ENCODE results near the gene AGBL4.

The AGBL4 gene

GRCh38 chr1:49166031-49166430 is 857.7 kb downstream of the AGBL4 start:
- no peak for DNase-seq

GRCh38 chr1:49163031-49163430 is 860.7 kb downstream of the AGBL4 start:
- no peak for DNase-seq

GRCh38 chr1:49160677-49161076 is 863.1 kb downstream of the AGBL4 start:
- DNase-seq = no peak

- DNase-seq = no peak
Measured at GRCh38 chr1:49136738-49137251, 887.0 kb downstream of the AGBL4 start.

GRCh38 chr1:49125746-49126145 is 898.0 kb downstream of the AGBL4 start:
- DNase-seq = no peak

GRCh38 chr1:49111931-49112330 is 911.8 kb downstream of the AGBL4 start:
- DNase-seq = no peak

- no peak for DNase-seq
Measured at GRCh38 chr1:49106445-49106844, 917.3 kb downstream of the AGBL4 start.

GRCh38 chr1:49104575-49104974 is 919.2 kb downstream of the AGBL4 start:
- DNase-seq = no peak

- DNase-seq = no peak
Measured at GRCh38 chr1:49102752-49103151, 921.0 kb downstream of the AGBL4 start.

GRCh38 chr1:49098866-49099265 is 924.9 kb downstream of the AGBL4 start:
- DNase-seq = no peak

- no peak for DNase-seq
Measured at GRCh38 chr1:49086327-49086726, 937.4 kb downstream of the AGBL4 start.

- no peak for DNase-seq
Measured at GRCh38 chr1:49085079-49085478, 938.7 kb downstream of the AGBL4 start.

- DNase-seq = no peak
Measured at GRCh38 chr1:49060766-49061165, 963.0 kb downstream of the AGBL4 start.

- DNase-seq = no peak
Measured at GRCh38 chr1:49059087-49059486, 964.7 kb downstream of the AGBL4 start.

GRCh38 chr1:49052102-49052501 is 971.7 kb downstream of the AGBL4 start:
- peak; percentile 51 for DNase-seq

GRCh38 chr1:49051647-49052046 is 972.1 kb downstream of the AGBL4 start:
- no peak for DNase-seq

- peak; percentile 51 for DNase-seq
Measured at GRCh38 chr1:49050041-49050440, 973.7 kb downstream of the AGBL4 start.

- no peak for DNase-seq
Measured at GRCh38 chr1:49048188-49048587, 975.6 kb downstream of the AGBL4 start.

GRCh38 chr1:49046305-49046704 is 977.4 kb downstream of the AGBL4 start:
- no peak for DNase-seq

GRCh38 chr1:49045371-49045770 is 978.4 kb downstream of the AGBL4 start:
- no peak for DNase-seq

GRCh38 chr1:49036700-49037099 is 987.1 kb downstream of the AGBL4 start:
- no peak for DNase-seq

- no peak for DNase-seq
Measured at GRCh38 chr1:49028396-49028795, 995.4 kb downstream of the AGBL4 start.

GRCh38 chr1:49026230-49026811 is 997.4 kb downstream of the AGBL4 start:
- no peak for DNase-seq

- DNase-seq = no peak
Measured at GRCh38 chr1:49016030-49016977, 1007.5 kb downstream of the AGBL4 start.

All from NCI-H510A treated with DMSO at 0.1 percent for 48 hours (cell line).